Bronchial epithelial cell (primary cell): ENCODE results near the gene RND3. TPM values are rescaled to one million over a fixed set of nuclear protein-coding genes. Genes with fewer than 3 reads are reported as not detected.
A peak's percentile ranks its signal among the peaks of the same experiment; 100 is the strongest.

Source experiments
- DNase-seq: peaks from one replicate; pipeline ENCODE4 v3.0.0-alpha.2; 2010; ENCODE audit warnings: low read depth
- FAIRE-seq: peaks from 2 replicates; lab custom pipeline; 2011; peaks lifted over from hg19 to GRCh38; lab: Jason Lieb, UNC
- H3K27me3 ChIP-seq: 2 replicates; pipeline ENCODE4 v1.5.1; 2011; ENCODE audit warnings: low read length; ENCODE audit not compliant: control insufficient read depth, insufficient read depth
- H3K36me3 ChIP-seq: 2 replicates; pipeline ENCODE4 v1.5.1; 2011; ENCODE audit warnings: low read length; ENCODE audit not compliant: control insufficient read depth, insufficient read depth
- H3K4me3 ChIP-seq: 2 replicates; pipeline ENCODE4 v1.5.1; 2011; ENCODE audit warnings: mild to moderate bottlenecking, low read depth, low read length, control low read depth
- CTCF ChIP-seq: IDR thresholded peaks from 2 replicates; pipeline ENCODE4 v1.5.1; 2011; ENCODE audit warnings: mild to moderate bottlenecking, moderate library complexity, low read length, control low read depth, inconsistent platforms; ENCODE audit not compliant: insufficient read depth, severe bottlenecking
- total RNA-seq: library from RNA; depleted of rRNA; stranded (reverse); fragments of >200 nt; gene quantifications from 2 replicates; pipeline ENCODE4 v1.2.1, GENCODE V29; 2014

Gene RND3
- total RNA-seq, 1 donor from 2014 or later = 260 TPM

GRCh38 chr2:150426724-150427123 is 60.7 kb downstream of the RND3 start:
- H3K27me3 ChIP-seq = no peaks in the 10 kb centered on the region
- FAIRE-seq = peak; percentile 64
- TF ChIP-seq CTCF = no peak
- H3K4me3 ChIP-seq = no peak overlapping the region
- DNase-seq = no peak
- H3K36me3 ChIP-seq = no peaks in the 10 kb centered on the region

GRCh38 chr2:150426315-150426714 is 61.2 kb downstream of the RND3 start:
- DNase-seq (no peak), FAIRE-seq (no peak)
- Histone ChIP-seq H3K36me3 (no peaks in the 10 kb centered on the region), H3K27me3 (no peaks in the 10 kb centered on the region), H3K4me3 (no peak overlapping the region)
- no peak for TF ChIP-seq CTCF

GRCh38 chr2:150425121-150425955 is 62.1 kb downstream of the RND3 start:
- no peak overlapping the region for H3K4me3 ChIP-seq
- no peak for FAIRE-seq
- peak; percentile 20 for TF ChIP-seq CTCF

GRCh38 chr2:150424406-150424805 is 63.1 kb downstream of the RND3 start:
- H3K36me3 ChIP-seq = no peaks in the 10 kb centered on the region
- DNase-seq (no peak), FAIRE-seq (no peak)
- no peaks in the 10 kb centered on the region for H3K27me3 ChIP-seq
- TF ChIP-seq CTCF = no peak
- H3K4me3 ChIP-seq = no peak overlapping the region

More at GRCh38 chr2:150425121-150425955, 62.1 kb downstream of the RND3 start:
- DNase-seq = no peak
- no peaks in the 10 kb centered on the region for H3K27me3 ChIP-seq
- H3K36me3 ChIP-seq = no peaks in the 10 kb centered on the region

- no peak for TF ChIP-seq CTCF
- Histone ChIP-seq H3K27me3 (no peaks in the 10 kb centered on the region), H3K4me3 (no peak overlapping the region), H3K36me3 (no peaks in the 10 kb centered on the region)
- no peak for DNase-seq
- FAIRE-seq = no peak
Measured at GRCh38 chr2:150421126-150421651, 66.3 kb downstream of the RND3 start.
